Measurements from ENCODE around the gene CSNK2A2. TPM values are rescaled to one million over a fixed set of nuclear protein-coding genes. Genes with fewer than 3 reads are reported as not detected.

CSNK2A2 gene
- polyA plus RNA-seq, 1 donor from 2014 or later, result 10.1 TPM

DNA sequence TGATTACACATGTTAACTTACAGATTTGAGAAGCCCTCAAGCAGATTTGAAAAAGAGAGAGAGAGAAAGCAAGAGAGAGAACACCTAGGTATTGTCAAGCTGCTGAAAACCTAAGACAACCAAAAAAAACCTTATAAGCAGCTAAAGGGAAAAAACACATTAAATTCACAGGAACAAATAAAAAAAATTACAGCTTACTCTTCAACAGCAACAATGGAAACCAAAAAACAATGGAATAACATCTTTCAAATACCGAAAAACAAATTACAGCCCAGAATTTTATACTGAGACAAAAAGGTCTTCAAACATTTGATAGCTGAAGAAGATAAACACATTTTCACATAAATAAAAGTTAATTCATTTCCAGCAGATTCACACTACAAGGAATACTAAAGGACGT lies 60.3 kb downstream of the CSNK2A2 start:
- Mint-ChIP-seq H3K27ac (no peak overlapping the region), H3K4me1 (peaks cover 0 to 2% (median 0%) of the 10 kb centered on the region in 3 donors), H3K27me3 (no peaks in the 10 kb centered on the region), H3K9me3 (peaks cover 1 to 3% (median 2%) of the 10 kb centered on the region in 3 donors), H3K4me3 (no peak overlapping the region), H3K36me3 (peaks cover 20% of the 10 kb centered on the region)

DNA sequence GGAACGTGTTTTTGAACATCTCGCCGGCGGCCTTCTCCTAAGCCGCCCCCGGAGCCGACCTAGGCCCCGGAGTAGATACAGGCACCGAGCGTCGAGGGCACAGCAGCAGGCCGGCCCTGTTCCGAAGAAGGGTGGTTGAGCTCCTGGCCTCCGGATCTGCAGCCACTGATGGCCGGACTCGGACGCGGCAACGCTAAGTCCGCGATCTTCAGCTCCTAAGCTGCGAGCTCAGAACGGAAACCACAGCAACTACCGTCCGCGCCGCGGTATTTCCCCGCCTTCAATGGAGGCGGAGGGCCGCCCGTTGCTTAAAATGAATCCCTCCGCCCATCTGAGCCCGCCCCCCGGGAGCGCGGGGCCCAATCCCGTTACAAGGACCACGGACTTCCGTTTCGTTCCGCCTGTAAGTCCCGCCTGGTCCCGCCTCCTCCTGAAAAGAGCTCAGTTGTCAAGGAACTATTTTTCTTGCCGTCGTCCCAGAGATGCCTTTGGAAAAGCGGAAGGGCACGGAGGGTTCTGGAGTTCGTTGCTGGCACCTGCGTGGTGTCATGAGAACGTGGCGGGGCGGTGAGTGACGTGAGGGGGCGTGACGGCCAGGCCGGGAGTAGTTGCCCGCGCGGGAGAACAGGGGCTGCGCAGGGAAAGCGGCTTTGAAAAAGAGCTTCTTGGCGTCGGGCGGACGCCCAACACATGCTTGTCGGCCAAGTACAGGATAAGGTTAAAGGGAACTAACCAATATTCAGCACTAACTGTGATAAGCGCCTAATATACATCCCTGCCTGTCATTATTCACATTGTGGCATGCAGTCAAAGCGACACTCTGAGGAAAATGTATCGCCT lies 68.6 kb downstream of the CSNK2A2 start, which contains the start of gene CFAP20:
CFAP20 (minus strand) TSS at position 285 of the 840 bp plus-strand sequence; CDS start at position 19, 266 bp downstream.
- H3K9me3 Mint-ChIP-seq, result peaks cover 0 to 2% (median 0%) of the 10 kb centered on the region in 3 donors
- no peaks in the 10 kb centered on the region for H3K36me3 Mint-ChIP-seq
- H3K27ac Mint-ChIP-seq, result peak within 1 kb of the TSS; percentile 89 to 99 (median 96)
- H3K27me3 Mint-ChIP-seq, result peaks cover 2% of the 10 kb centered on the region
- peaks cover 33 to 42% (median 33%) of the 10 kb centered on the region in 3 donors for H3K4me1 Mint-ChIP-seq
- peak within 1 kb of the TSS; percentile 92 to 99 (median 98) for H3K4me3 Mint-ChIP-seq

GRCh38 chr16:58128711-58129096 lies 69.2 kb downstream of the CSNK2A2 start:
- Mint-ChIP-seq H3K27me3 (peaks cover 2% of the 10 kb centered on the region), H3K27ac (peak overlapping the region; percentile 89 to 99 (median 96)), H3K36me3 (no peaks in the 10 kb centered on the region), H3K4me1 (peaks cover 34 to 44% (median 37%) of the 10 kb centered on the region in 3 donors), H3K4me3 (peak overlapping the region; percentile 92 to 99 (median 98)), H3K9me3 (peaks cover 0 to 2% (median 0%) of the 10 kb centered on the region in 3 donors)

DNA sequence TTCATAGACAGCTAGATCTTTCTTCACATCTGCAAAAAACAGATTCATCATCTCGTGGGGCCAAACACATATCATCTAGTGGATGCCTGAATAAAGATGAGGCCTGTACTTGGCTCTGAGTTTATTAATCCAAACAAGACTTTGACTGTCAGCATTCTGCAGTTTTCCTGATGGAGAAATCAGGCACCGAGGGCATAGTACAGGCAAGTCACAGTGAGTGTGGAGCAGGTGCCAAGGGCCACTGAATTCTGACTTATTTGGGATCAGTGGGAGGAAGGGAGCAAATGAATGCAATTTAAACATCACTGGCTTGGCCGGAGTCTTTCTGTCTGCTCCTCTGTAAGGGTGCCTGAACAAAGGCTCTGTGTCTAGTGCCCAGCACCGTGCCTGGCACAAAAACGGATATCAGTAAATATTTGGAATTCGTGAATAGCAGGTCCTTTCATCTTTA lies 69.7 kb downstream of the CSNK2A2 start:
- H3K27ac Mint-ChIP-seq, result peak overlapping the region; percentile 89 to 99 (median 96)
- H3K27me3 Mint-ChIP-seq, result peaks cover 2% of the 10 kb centered on the region
- peaks cover 34 to 46% (median 39%) of the 10 kb centered on the region in 3 donors for H3K4me1 Mint-ChIP-seq
- peaks cover 0 to 2% (median 0%) of the 10 kb centered on the region in 3 donors for H3K9me3 Mint-ChIP-seq
- H3K4me3 Mint-ChIP-seq, result peak overlapping the region; percentile 92 to 99 (median 98)
- no peaks in the 10 kb centered on the region for H3K36me3 Mint-ChIP-seq

DNA sequence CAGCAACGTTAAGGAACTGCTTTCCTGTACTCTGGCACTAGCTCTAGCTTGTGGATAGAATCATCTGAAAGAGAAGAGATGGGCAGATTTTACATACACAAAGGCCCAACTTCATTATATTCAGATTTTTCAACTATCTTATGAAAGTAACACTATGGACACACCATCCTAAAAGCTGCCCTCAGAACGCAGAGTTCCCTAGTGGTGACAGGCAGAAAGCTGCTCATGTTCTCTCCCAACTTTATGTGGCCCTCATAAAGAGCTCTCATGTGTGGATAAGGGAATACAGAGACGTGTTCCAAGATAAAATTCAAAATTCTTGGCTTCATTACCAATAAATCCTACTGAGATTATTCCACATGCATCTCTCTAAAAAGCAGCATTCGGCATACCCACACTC lies 70.3 kb downstream of the CSNK2A2 start:
- Mint-ChIP-seq H3K27me3 (peaks cover 2% of the 10 kb centered on the region), H3K27ac (peak overlapping the region; percentile 89 to 99 (median 96)), H3K4me3 (peak overlapping the region; percentile 92 to 99 (median 98)), H3K36me3 (no peaks in the 10 kb centered on the region), H3K9me3 (peaks cover 0 to 2% (median 0%) of the 10 kb centered on the region in 3 donors), H3K4me1 (peaks cover 36 to 47% (median 39%) of the 10 kb centered on the region in 3 donors)

GRCh38 chr16:58127033-58127556 lies 70.8 kb downstream of the CSNK2A2 start:
- Mint-ChIP-seq H3K27me3 (peaks cover 2% of the 10 kb centered on the region), H3K4me1 (peaks cover 38 to 49% (median 39%) of the 10 kb centered on the region in 3 donors), H3K9me3 (peaks cover 0 to 2% (median 0%) of the 10 kb centered on the region in 3 donors), H3K36me3 (no peaks in the 10 kb centered on the region), H3K27ac (peak overlapping the region; percentile 89 to 99 (median 96)), H3K4me3 (peak overlapping the region; percentile 16 to 99 (median 95))

GRCh38 chr16:58126451-58126961 lies 71.4 kb downstream of the CSNK2A2 start:
- H3K36me3 Mint-ChIP-seq, result no peaks in the 10 kb centered on the region
- peak overlapping the region; percentile 89 to 99 (median 96) for H3K27ac Mint-ChIP-seq
- H3K27me3 Mint-ChIP-seq, result peaks cover 2% of the 10 kb centered on the region
- H3K9me3 Mint-ChIP-seq, result peaks cover 0 to 2% (median 0%) of the 10 kb centered on the region in 3 donors
- peak overlapping the region; percentile 16 to 98 (median 58) for H3K4me3 Mint-ChIP-seq
- H3K4me1 Mint-ChIP-seq, result peaks cover 39 to 54% (median 41%) of the 10 kb centered on the region in 3 donors

DNA sequence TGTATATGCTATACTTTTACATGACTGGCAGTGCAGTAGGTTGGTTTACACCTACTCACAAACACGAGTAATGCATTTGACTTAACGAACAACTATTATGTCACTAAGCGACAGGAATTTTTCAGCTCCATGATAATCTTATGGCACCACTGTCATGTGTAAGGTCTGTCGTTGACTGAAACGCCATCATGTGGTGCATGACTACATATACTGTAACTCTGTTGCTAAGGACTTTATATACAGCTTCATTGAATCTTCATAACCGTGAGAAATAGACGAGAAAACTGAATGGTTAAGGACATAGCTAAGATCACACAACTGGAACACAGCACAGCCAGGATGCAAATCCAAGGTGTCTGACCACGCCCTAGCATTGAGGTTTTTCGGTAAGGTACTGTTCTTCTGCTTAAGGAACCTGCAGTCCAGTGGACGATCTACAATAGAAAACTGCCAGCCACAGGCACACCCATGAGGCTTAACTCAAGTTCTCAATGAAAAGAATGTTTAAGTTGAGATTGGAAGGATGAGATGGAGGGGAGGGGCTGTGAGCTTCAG lies 72.0 kb downstream of the CSNK2A2 start:
- peaks cover 2% of the 10 kb centered on the region for H3K27me3 Mint-ChIP-seq

DNA sequence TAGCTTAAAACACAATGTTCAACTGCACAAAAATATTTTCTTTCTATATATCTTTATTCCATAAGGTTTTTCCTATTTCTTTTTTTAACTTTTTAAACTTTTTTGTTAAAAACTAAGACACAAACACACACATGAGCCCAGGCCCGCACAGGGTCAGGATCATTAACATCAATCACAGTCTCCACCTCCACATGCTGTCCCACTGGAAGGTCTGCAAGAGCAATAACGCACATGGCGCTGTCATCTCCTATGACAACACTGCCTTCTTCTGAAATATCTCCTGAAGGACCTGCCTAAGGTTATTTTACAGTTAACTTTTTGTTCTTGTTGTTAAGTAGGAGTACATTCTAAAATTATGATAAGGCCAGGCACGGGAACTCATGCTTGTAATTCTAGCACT lies 72.9 kb downstream of the CSNK2A2 start:
- H3K27ac Mint-ChIP-seq, result no peak overlapping the region
- H3K4me3 Mint-ChIP-seq, result no peak overlapping the region
- H3K4me1 Mint-ChIP-seq, result peaks cover 40 to 56% (median 43%) of the 10 kb centered on the region in 3 donors
- no peaks in the 10 kb centered on the region for H3K36me3 Mint-ChIP-seq
- H3K9me3 Mint-ChIP-seq, result peaks cover 0 to 2% (median 0%) of the 10 kb centered on the region in 3 donors
- H3K27me3 Mint-ChIP-seq, result peaks cover 2% of the 10 kb centered on the region

More for the DNA sequence above, 72.0 kb downstream of the CSNK2A2 start:
- H3K9me3 Mint-ChIP-seq, result peaks cover 0 to 2% (median 0%) of the 10 kb centered on the region in 3 donors
- peaks cover 40 to 56% (median 41%) of the 10 kb centered on the region in 3 donors for H3K4me1 Mint-ChIP-seq
- peak overlapping the region in 3 of 4 donors; percentile 13 to 81 (median 41) for H3K4me3 Mint-ChIP-seq
- no peaks in the 10 kb centered on the region for H3K36me3 Mint-ChIP-seq
- H3K27ac Mint-ChIP-seq, result peak overlapping the region; percentile 76 to 89 (median 87)

DNA sequence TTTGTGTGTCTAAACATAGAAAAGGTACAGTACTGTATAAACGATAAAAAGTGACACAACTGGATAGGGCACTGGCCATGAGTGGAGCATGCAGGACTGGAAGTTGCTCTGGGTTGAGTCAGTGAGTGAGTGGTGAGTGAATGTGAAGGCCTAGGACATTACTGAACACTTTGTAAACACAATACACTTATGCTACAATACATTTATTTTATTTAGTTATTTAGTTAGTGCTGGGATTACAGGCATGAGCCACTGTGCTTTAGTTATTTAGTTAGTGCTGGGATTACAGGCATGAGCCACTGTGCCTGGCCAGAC lies 73.3 kb downstream of the CSNK2A2 start:
- H3K36me3 Mint-ChIP-seq, result no peaks in the 10 kb centered on the region
- H3K9me3 Mint-ChIP-seq, result peaks cover 0 to 2% (median 0%) of the 10 kb centered on the region in 3 donors
- H3K27me3 Mint-ChIP-seq, result peaks cover 2% of the 10 kb centered on the region
- H3K27ac Mint-ChIP-seq, result no peak overlapping the region
- peak overlapping the region in 1 of 4 donors; percentile 56 for H3K4me3 Mint-ChIP-seq
- peaks cover 40 to 53% (median 41%) of the 10 kb centered on the region in 3 donors for H3K4me1 Mint-ChIP-seq

GRCh38 chr16:58123896-58124600 lies 73.9 kb downstream of the CSNK2A2 start:
- H3K9me3 Mint-ChIP-seq, result no peaks in the 10 kb centered on the region
- H3K4me3 Mint-ChIP-seq, result peak overlapping the region in 2 of 4 donors; percentile 33 to 56
- H3K36me3 Mint-ChIP-seq, result no peaks in the 10 kb centered on the region
- peaks cover 36 to 48% (median 37%) of the 10 kb centered on the region in 3 donors for H3K4me1 Mint-ChIP-seq
- H3K27me3 Mint-ChIP-seq, result no peaks in the 10 kb centered on the region
- H3K27ac Mint-ChIP-seq, result peak overlapping the region in 1 of 3 donors; percentile 31

DNA sequence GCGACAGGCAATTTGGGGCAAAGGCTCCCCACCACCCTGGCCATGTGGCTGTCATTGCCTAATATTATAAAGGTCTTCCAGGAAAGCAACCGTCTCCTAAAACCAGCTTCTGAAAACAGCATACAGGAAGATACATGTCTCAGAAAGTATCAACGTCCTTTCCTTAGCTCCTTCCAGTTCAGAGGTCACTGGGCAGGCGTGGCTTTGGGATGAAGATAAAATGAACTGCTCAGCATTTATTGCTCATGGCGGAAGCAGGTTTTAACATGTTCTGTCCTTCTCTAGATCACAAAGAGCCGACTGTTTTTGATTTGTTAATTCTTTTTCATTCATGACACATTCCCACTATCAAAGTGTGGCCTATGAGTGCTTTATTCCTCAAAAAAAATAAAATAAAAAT lies 76.8 kb downstream of the CSNK2A2 start:
- no peak overlapping the region for H3K4me3 Mint-ChIP-seq
- peaks cover 5% of the 10 kb centered on the region for H3K36me3 Mint-ChIP-seq
- H3K27ac Mint-ChIP-seq, result no peak overlapping the region
- no peaks in the 10 kb centered on the region for H3K27me3 Mint-ChIP-seq
- H3K9me3 Mint-ChIP-seq, result no peaks in the 10 kb centered on the region
- H3K4me1 Mint-ChIP-seq, result peaks cover 15 to 26% (median 17%) of the 10 kb centered on the region in 3 donors

- peaks cover 10 to 19% (median 11%) of the 10 kb centered on the region in 3 donors for H3K4me1 Mint-ChIP-seq
Measured at GRCh38 chr16:58120234-58120633, 77.7 kb downstream of the CSNK2A2 start.

GRCh38 chr16:58119509-58119845 lies 78.4 kb downstream of the CSNK2A2 start:
- no peaks in the 10 kb centered on the region for H3K9me3 Mint-ChIP-seq
- H3K27ac Mint-ChIP-seq, result no peak overlapping the region
- no peak overlapping the region for H3K4me3 Mint-ChIP-seq
- H3K4me1 Mint-ChIP-seq, result peaks cover 10 to 15% (median 11%) of the 10 kb centered on the region in 3 donors
- H3K27me3 Mint-ChIP-seq, result no peaks in the 10 kb centered on the region
- H3K36me3 Mint-ChIP-seq, result peaks cover 11% of the 10 kb centered on the region

More at GRCh38 chr16:58120234-58120633, 77.7 kb downstream of the CSNK2A2 start:
- peaks cover 7% of the 10 kb centered on the region for H3K36me3 Mint-ChIP-seq
- H3K27ac Mint-ChIP-seq, result no peak overlapping the region
- no peak overlapping the region for H3K4me3 Mint-ChIP-seq
- H3K9me3 Mint-ChIP-seq, result no peaks in the 10 kb centered on the region
- no peaks in the 10 kb centered on the region for H3K27me3 Mint-ChIP-seq
